D721Med (cell line): Measurements from ENCODE around the gene DDIT3.

Experiments
- DNase-seq: peaks from one replicate; pipeline ENCODE4 v3.0.0; 2011; ENCODE audit warnings: low spot score; ENCODE audit not compliant: insufficient read length
- FAIRE-seq: peaks from 2 replicates; lab custom pipeline; 2011; peaks lifted over from hg19 to GRCh38; lab: Jason Lieb, UNC
- CTCF ChIP-seq: IDR thresholded peaks from 2 replicates; pipeline ENCODE4 v1.5.1; 2012; ENCODE audit warnings: mild to moderate bottlenecking, control low read depth; ENCODE audit not compliant: insufficient read depth; ENCODE audit errors: missing control alignments

Gene DDIT3

DNA sequence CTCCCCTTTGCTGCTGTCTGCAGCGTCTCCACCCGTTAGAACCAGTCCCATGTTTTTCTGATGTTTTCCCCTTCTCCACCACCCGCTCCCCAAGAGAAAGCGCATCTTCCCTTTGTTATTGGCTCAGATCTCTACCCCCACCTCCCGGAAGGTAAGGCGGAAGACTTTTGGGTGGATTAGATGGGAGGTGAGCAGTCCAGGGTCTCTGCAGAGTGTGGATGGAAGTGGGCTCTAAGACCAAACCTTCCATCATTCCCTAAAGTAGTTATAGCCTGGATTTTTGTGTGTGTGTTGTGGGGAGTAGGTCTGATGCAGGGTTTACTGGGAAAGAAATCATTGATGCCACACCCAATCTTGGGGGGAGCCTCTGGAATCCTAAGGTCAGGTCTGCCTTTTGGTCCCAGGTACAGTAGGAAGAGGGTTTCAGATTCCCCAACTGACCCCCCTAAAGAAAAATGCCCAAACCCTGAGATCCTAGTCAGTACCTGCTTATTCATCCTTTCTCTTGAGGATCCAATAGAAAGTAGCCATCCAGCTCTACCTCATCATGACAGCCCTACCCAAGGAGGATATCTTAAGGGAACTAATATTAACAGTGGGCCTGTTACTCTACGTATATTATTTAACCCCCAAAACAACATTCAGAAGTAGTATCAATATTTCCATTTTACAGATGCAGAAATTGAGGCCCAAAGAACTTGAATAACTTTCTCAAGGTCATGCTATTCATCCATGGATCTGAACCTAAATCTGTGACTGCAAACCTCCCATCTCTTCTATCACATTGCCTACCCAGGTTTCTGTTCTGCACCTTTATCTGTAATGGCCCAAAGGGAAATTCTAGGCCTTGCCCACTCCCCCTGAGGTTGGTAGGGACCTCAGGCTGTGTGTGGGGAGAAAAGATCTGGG is 30.6 kb upstream of the DDIT3 start:
- TF ChIP-seq CTCF = no peak
- no peak for DNase-seq
- no peak for FAIRE-seq

DNA sequence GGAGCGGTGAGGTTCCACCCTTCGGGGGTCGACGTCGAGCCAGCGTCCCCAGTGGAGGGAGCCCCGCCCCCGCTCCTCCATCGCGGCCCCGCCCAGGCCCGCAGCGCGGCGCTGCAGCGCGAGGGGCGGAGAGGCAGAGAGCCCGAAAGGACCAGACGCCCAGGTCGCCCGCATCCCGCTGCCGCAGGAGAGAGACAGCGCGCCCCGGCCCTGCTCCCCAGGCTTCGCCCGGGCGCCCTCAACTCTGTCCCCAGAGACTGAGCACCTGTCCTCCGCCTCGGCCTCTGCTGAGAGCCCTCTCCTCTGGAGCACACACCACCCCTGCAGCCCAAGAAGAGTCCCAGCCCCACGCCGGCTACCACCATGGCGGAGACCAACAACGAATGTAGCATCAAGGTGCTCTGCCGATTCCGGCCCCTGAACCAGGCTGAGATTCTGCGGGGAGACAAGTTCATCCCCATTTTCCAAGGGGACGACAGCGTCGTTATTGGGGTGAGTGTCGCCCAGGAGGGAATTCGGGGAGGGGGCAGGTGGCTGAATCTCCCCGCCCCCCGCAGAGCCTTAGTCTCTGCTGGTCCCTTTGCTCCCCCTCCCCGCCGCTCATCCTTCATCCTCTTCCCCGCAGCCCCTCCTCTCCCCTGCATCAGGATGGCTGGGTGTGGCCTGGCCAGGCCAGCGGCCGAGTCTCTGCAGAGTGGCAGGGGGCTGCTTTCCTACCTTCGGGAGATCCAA is 29.8 kb upstream of the DDIT3 start, which contains the start of gene KIF5A:
Gene KIF5A, plus strand, starts transcription at position 136 of the 732 bp plus-strand sequence. Its CDS starts 228 bp downstream, at position 364.
- DNase-seq = peak; percentile 78
- FAIRE-seq = no peak
- peak; percentile 15 for TF ChIP-seq CTCF

DNA sequence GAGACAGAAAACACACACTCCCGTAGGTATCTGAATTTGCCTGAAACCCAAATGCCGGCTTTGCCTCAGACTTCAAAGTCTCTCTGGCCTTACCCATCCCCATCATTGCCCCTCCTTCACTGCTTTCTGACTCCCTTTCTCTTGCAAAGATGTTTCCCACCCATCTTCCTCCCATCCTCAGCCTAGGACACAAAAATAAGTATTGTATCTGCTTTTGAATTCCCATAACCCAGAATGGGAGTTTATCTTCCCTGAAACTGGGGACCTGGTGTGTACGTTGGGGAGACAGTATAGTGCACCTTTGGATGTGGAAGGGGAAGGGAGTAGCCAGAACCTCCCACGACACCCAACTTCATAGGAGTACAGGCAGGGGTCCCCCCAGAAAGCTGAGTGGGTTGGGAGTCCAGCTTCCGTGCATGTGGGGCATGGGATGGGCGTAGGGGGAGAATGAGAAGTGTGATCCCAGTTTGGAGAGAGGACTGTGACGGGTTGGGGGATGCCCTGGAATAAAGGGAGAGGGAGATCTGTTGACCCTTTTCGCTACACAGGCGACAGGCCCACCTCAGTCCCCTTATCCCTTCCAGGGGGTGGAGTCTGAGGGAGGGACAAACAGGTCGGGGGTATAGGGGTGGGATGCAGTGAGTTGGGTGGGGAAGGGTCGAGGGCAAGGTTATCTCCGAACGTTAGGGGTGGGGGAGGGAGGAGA is 29.0 kb upstream of the DDIT3 start:
- DNase-seq (no peak), FAIRE-seq (no peak)
- TF ChIP-seq CTCF = no peak

GRCh38 chr12:57548488-57548887 is 28.2 kb upstream of the DDIT3 start:
- FAIRE-seq (no peak), DNase-seq (no peak)
- TF ChIP-seq CTCF = no peak

GRCh38 chr12:57548013-57548315 is 27.6 kb upstream of the DDIT3 start:
- DNase-seq = no peak
- FAIRE-seq = no peak
- no peak for TF ChIP-seq CTCF

- no peak for TF ChIP-seq CTCF
- FAIRE-seq = no peak
- DNase-seq = no peak
Observed at GRCh38 chr12:57547288-57548012, 27.1 kb upstream of the DDIT3 start.
